ENCODE measurements around the gene TECR.
"Not testable (repeated sequence)": the region's sequence is repeated elsewhere in the genome, so short reads cannot be mapped to it uniquely, and the experiment has no call there.

Gene TECR

GRCh38 chr19:14529254-14530004 is at the start of gene TECR:
TSS of gene TECR (plus strand) at chr19:14529594. CDS start at chr19:14529697, 103 bp downstream.
- peak; percentile 99 to 100 (median 100) for DNase-seq (ENCODE audit: low read depth in 3 of 3, low spot score in 1 of 3)

- DNase-seq (ENCODE audit: low read depth in 3 of 3, low spot score in 1 of 3) = peak in 2 of 3 donors; percentile 48 to 63
Observed at GRCh38 chr19:14479975-14480699, 49.3 kb upstream of the TECR start.

DNA sequence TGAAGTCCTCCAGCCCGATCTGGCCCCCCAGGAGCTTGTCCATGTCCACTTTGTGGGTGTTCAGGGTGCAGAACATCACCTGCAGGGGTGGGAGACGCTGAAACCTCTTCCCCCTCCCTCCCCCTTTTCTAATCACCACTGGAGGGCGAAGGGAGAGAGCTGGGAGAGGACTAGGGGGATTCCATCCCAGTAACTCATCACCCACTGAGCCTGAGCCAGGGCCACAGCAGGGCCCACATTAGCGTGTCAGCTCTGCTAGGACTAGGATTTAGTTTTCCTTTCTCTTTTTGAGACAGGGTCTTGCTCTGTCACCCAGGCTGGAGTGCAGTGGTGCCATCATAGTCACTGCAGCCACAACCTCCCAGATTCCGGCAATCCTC is 48.7 kb upstream of the TECR start:
- no peak for DNase-seq (ENCODE audit: low read depth in 3 of 3, low spot score in 1 of 3)

GRCh38 chr19:14482172-14482941 is 47.0 kb upstream of the TECR start:
- no peak for DNase-seq (ENCODE audit: low read depth in 3 of 3, low spot score in 1 of 3)

DNA sequence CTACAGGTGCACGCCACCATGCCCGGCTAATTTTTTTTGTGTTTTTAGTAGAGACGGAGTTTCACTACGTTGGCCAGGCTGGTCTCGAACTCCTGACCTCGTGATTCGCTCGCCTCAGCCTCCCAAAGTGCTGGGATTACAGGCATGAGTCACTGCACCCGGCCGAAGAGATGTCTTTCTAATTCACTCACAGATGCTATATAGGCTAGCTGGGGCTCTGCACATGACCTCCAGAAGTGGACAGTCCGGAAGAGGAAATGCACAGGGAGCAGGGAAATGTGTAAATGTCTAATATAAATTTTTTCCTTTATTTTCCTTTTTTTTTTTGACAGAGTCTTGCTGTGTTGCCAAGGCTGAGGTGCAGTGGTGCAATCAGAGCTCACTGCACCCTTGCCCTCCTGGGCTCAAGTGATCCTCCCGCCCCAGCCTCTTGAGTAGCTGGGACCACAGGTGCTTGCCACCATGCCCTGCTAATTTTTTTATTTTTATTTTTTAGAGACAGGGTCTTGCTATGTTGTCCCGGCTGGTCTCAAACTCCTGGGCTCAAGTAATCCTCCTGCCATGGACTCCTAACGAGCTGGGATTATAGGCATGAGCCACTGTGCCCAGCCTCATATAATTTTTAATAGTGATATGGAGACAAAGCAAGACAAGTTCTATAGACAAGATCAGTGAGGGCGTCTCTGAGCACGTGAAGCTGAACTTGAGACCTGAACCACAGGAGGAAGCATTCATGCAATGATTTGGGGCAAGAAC is 41.8 kb upstream of the TECR start:
- DNase-seq (ENCODE audit: low read depth in 3 of 3, low spot score in 1 of 3) = no peak

GRCh38 chr19:14492756-14493337 is 36.5 kb upstream of the TECR start:
- no peak for DNase-seq (ENCODE audit: low read depth in 3 of 3, low spot score in 1 of 3)

DNA sequence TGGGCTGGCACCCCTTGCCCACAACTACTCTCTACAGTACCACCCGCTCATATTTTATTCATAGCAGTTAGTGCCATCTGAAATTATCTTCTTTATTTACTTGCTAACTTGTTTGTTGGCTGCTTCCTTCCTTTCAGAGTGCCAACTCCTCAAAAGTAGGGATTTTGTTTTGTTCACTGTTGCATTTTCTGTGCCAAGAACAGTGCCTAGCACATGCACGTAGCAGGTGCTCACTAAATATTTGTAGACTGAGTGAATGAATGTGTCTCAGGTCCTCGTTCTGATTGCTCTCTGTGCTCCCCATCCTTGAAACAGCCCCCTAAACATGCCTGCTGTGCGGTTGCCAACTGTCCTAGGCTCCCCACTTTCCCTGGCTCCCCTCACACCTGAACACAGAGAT is 35.0 kb upstream of the TECR start:
- no peak for DNase-seq (ENCODE audit: low read depth in 3 of 3, low spot score in 1 of 3)

DNA sequence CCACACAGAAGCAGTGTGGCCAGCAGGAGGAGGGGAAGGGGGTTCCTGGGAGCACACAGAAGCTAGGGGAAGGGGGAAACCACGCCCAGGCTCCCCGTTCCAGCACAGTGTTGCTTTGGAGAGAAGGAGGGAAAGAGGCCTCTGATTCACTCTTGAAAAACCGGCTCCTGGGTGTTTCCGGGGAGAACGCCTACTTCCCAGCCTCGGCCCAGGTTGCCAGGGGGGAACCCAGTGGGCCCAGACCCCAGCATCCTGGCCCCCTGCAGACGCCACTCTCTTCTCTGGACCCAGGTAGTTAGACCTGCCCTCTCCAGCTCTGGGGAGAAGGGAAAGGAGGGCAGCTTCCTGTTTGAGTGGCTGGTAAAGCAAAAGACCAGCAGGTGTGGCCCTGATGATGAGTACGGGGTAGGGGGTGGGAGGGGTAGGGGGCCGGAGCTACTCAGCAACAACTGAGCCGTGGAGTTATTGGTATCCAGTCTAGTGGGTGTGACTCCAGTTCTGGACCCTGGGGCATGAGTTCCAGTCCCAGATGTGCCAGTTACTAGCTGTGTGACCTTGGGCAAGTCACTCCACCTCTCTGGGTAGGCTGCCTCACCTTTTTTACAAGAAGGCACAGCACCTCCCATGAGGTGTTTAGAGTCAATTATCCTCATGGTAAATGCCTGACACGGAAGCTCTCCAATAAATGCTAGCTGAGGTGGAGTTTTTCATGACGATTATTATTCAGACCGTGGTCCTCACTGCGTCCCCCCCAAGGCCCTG is 34.3 kb upstream of the TECR start:
- no peak for DNase-seq (ENCODE audit: low read depth in 3 of 3, low spot score in 1 of 3)

DNA sequence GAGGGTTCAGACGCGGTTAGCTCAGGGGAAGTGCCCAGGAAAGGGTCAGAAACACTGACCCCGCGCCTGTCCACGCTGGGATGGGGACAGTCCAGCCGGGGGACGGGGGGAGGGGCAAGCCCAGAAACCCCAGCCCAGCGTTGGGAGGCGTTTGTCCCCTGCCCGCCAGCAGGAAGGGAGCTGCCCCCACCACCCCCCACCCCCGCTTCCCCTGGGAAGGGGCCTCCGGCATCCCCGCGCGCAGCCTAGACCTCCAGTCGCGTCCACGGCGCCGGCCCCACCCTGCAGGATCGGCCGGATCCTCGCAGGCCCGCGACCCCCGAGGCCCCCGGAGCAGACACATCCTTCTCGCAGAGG is 33.7 kb upstream of the TECR start:
- no peak for DNase-seq (ENCODE audit: low read depth in 3 of 3, low spot score in 1 of 3)

- peak; percentile 50 to 78 (median 67) for DNase-seq (ENCODE audit: low read depth in 3 of 3, low spot score in 1 of 3)
Observed at GRCh38 chr19:14496029-14496833, 33.2 kb upstream of the TECR start, which contains the start of gene GIPC1. TSS of gene GIPC1 (minus strand) at chr19:14496127. CDS start at chr19:14482976, 13,151 bp downstream.

DNA sequence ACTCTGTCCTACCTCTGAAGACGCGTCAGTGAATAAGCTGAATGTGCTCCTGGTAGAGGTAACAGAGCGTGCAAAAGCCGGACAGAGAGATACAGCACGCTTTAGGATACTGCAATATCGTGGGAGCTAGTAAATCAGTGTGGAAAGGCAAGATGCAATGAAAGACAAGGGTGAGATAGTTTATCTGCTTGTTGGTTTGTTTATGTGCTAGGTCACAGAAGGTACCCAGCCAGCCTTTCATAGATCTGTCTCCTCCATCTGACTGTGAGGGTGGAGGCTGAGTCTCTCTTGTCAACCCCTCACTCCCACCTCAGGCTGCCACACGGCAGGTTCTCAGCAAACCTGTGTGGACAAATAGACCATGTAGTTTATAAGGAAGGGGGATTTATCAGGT is 32.6 kb upstream of the TECR start:
- DNase-seq (ENCODE audit: low read depth in 3 of 3, low spot score in 1 of 3) = no peak

- DNase-seq (ENCODE audit: low read depth in 3 of 3, low spot score in 1 of 3) = no peak
Observed at GRCh38 chr19:14497228-14497921, 32.0 kb upstream of the TECR start.

DNA sequence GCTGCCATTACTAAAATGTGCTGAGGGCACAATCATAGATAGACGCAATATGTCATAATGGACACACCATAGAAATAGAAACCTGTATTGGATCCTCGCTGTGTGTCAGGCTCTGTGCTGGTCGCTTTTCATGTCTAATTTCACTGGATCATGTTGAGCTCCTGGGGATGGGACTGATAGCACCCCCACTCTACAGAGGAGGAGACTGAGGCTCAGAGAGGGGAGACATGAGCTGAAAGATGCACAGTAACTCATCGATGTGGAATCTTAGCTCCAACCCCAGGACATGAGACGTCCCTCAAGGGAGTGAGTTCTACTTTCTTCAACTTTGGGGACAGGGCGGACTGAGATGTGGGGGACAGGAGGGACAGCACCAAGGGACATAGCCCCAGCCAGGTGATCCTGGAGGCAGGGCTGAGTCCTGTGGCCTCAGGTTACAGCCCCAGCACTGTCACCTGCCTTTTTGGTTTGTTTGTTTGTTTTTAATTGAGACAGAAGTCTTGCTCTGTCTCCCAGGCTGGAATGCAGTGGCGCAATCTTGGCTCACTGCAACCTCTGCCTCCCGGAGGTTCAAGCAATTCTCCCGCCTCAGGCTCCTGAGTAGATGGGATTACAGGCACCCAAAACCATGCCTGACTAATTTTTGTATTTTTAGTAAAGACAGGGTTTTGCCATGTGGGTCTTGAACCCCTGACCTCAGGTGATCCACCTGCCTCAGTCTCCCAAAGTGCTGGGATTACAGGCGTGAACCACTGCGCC is 26.9 kb upstream of the TECR start:
- no peak for DNase-seq (ENCODE audit: low read depth in 3 of 3, low spot score in 1 of 3)

- DNase-seq (ENCODE audit: low read depth in 3 of 3, low spot score in 1 of 3) = no peak
Observed at GRCh38 chr19:14503285-14503684, 26.1 kb upstream of the TECR start.

DNA sequence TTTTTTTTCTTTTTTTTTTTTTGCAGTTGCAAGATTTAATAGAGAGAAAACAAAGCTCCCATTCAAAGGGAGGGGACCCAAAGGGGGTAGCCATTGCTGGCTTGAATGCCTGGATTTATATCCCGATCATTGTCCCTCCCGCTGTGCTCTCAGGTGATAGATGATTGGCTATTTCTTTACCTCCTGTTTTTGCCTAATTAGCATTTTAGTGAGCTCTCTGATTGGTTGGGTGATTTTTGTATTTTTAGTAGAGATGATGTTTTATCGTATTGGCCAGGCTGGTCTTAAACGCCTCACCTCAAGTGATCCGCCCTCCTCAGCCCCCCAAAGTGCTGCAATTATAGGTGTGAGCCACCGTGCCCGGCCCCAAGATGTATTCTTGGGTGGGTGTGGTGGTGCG is 24.8 kb upstream of the TECR start:
- DNase-seq (ENCODE audit: low read depth in 3 of 3, low spot score in 1 of 3) = not testable (repeated sequence)

GRCh38 chr19:14505488-14506239 is 23.7 kb upstream of the TECR start:
- DNase-seq (ENCODE audit: low read depth in 3 of 3, low spot score in 1 of 3) = peak in 2 of 3 donors; percentile 52 to 60
